Testis (tissue), 2 donors: ENCODE data around the gene REV3L.

ENCODE experiments used
- POLR2A ChIP-seq: fragments of 450-650 bp; IDR thresholded peaks from one replicate; pipeline ENCODE4 v1.6.1; 2017; ENCODE audit warnings: antibody characterized with exemption, mild to moderate bottlenecking, moderate library complexity
- TF ChIP-seq, protein P1 (sequence below), 3 experiments: fragments of 450-650 bp in 2 of 3; fragments of 200-600 bp in 1 of 3; sonication (generic) in 1 of 3; IDR thresholded peaks; one replicate each; pipeline ENCODE4 v1.5.1; 2016 to 2019; ENCODE audit warnings: antibody characterized with exemption in 3 of 3, mild to moderate bottlenecking in 2 of 3, moderate library complexity in 1 of 3

DNA sequence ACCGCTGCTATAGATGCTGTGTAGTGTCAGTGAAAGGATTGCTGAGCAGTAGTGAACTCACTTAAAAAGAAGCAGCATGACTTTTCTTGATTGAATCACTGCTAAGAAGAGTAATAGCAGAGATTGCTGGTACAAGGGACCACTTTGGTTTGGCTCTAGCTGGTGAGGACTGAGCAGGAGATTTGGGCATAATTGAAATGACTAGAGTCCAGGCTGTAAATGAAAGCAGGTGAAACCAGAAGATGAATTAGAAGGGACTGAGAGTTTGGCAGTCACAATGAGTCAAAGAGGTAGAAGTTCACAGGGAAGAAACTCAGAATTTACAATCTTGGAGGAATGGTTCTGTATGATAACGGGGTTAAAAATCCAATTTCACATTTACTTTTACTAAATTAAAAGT, 19.1 kb upstream of the REV3L start:
- no peak for TF ChIP-seq POLR2A
- TF ChIP-seq, protein P1, sequence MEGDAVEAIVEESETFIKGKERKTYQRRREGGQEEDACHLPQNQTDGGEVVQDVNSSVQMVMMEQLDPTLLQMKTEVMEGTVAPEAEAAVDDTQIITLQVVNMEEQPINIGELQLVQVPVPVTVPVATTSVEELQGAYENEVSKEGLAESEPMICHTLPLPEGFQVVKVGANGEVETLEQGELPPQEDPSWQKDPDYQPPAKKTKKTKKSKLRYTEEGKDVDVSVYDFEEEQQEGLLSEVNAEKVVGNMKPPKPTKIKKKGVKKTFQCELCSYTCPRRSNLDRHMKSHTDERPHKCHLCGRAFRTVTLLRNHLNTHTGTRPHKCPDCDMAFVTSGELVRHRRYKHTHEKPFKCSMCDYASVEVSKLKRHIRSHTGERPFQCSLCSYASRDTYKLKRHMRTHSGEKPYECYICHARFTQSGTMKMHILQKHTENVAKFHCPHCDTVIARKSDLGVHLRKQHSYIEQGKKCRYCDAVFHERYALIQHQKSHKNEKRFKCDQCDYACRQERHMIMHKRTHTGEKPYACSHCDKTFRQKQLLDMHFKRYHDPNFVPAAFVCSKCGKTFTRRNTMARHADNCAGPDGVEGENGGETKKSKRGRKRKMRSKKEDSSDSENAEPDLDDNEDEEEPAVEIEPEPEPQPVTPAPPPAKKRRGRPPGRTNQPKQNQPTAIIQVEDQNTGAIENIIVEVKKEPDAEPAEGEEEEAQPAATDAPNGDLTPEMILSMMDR (IDR thresholded peaks at IDR 0.05) = no peak
